Neural progenitor cell (in vitro differentiated cells): Measurements from ENCODE around the gene ZNF385A.

ENCODE experiments used
- EZH2 ChIP-seq: fragments of 200-600 bp; sonication (generic); IDR thresholded peaks from 2 replicates; pipeline ENCODE4 v1.6.1; 2017; ENCODE audit warnings: antibody characterized with exemption, mild to moderate bottlenecking, moderate library complexity
- TF ChIP-seq, protein P1 (sequence below): fragments of 200-600 bp; sonication (generic); IDR thresholded peaks from 2 replicates; pipeline ENCODE4 v1.5.1; 2017; ENCODE audit warnings: antibody characterized with exemption, mild to moderate bottlenecking

DNA sequence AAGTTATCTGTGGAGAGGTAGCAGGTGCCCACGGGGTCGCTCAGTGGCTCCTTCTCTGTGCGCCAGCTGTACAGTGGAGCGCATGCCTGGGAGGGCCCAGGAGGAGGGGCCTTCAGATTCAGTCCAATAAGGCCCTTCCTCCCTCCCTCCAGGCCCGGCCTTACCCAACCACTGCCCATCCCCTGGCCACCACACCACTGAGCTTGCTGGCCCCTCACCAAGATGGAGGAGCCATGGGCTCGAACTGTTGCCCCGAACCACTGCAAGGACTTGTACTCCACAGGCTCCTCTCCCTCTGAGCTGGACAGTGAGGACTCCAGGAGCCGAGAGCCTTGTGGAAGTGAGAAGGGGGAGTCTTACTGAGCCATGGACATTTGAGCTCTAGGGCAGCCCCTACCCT, 24.7 kb upstream of the ZNF385A start:
- TF ChIP-seq, protein P1, sequence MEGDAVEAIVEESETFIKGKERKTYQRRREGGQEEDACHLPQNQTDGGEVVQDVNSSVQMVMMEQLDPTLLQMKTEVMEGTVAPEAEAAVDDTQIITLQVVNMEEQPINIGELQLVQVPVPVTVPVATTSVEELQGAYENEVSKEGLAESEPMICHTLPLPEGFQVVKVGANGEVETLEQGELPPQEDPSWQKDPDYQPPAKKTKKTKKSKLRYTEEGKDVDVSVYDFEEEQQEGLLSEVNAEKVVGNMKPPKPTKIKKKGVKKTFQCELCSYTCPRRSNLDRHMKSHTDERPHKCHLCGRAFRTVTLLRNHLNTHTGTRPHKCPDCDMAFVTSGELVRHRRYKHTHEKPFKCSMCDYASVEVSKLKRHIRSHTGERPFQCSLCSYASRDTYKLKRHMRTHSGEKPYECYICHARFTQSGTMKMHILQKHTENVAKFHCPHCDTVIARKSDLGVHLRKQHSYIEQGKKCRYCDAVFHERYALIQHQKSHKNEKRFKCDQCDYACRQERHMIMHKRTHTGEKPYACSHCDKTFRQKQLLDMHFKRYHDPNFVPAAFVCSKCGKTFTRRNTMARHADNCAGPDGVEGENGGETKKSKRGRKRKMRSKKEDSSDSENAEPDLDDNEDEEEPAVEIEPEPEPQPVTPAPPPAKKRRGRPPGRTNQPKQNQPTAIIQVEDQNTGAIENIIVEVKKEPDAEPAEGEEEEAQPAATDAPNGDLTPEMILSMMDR = no peak
- no peak for TF ChIP-seq EZH2
